Activated naive CD8-positive, alpha-beta T cell treated with anti-CD3 and anti-CD28 coated beads, Interleukin-2, amount 50 U/mL, for 16 hours (primary cell): Measurements from ENCODE around the gene TEX19.
"Not testable (repeated sequence)": the region's sequence is repeated elsewhere in the genome, so short reads cannot be mapped to it uniquely, and the experiment has no call there.

Source experiments
- DNase-seq: peaks from one replicate; pipeline ENCODE4 v3.0.0-alpha.2; 2020; ENCODE audit warnings: low read depth, low spot score

The TEX19 gene

DNA sequence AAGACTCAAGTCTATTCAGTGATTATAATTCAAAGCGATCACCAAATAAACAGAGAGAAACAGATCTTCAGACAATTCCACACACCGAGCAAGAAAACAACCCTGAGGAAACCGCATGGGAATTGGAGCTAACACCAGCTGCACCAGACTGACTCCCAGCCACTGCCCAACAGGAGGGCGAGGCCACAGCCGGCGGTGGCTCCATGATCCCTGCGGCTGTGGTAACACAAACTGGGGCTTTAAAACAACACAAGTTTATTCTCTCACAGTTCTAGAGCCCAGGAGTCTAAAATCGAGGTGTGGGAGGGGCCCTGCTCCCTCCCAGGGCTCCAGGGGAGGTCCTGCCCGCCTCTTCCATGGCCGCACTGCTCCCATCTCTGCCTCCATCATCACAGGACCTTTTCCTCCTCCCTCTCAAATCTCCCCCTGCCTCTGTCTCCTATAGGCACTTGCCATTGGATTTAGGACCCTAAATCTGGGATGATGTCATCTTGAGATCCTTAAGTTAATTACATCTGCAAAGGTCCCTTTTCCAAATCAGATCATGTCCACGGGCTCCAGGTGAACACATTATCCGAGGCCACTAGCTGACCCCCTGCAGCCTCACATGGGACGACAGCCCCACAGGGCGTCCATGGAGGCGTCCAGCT is 49.4 kb downstream of the TEX19 start:
- DNase-seq, result no peak

DNA sequence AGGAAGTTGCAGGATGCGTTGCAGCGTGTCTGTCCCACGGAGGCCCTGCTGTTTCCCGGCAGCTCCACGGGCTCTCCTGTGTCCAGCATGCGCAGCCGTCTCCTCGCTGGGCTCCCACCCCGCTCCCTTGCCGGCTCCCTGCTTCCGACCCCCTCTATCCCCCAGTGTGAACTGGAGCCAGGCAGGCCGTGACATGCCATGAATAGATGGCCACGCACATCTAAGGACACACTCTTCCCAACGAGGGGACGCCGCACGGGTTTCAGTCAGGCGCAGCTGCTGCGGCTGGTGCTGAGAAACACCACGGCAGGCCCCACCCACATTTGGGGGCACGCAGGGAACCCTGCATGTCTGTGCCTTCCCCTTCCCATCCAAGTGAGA is 49.9 kb downstream of the TEX19 start:
- no peak for DNase-seq

DNA sequence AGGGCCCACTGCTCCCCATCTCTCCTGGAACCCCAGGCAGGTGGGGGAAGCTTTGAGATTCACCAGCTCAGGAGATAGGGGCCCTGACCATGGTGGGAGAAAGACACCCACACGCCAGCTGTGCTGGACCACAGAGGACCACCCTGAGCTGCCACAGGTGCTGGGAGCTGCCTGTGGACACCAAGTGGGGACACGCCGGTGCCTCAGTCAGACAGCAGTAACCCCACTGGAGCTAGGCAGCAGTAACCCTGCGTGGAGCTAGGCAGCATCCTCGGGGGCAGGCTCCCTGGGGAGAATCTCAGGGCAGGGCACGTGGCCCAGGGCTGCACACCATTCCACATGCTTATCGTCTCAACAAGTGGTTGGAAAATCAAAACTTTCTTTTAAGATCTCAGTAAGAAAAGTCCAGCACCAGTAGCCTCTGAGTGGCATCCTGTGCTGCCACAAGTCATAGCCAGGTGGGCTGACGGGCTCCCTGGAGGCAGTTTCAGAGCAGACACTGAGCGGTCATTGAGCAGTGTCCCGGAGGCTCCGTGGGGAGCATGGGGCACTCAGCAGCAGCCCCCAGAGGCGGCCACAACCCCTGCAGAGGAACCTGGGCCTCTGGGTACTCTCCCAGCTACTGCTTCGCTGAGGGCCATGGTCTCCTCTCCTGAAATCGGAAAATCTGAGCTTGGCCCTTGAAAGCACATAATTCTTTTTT is 51.1 kb downstream of the TEX19 start:
- no peak for DNase-seq

DNA sequence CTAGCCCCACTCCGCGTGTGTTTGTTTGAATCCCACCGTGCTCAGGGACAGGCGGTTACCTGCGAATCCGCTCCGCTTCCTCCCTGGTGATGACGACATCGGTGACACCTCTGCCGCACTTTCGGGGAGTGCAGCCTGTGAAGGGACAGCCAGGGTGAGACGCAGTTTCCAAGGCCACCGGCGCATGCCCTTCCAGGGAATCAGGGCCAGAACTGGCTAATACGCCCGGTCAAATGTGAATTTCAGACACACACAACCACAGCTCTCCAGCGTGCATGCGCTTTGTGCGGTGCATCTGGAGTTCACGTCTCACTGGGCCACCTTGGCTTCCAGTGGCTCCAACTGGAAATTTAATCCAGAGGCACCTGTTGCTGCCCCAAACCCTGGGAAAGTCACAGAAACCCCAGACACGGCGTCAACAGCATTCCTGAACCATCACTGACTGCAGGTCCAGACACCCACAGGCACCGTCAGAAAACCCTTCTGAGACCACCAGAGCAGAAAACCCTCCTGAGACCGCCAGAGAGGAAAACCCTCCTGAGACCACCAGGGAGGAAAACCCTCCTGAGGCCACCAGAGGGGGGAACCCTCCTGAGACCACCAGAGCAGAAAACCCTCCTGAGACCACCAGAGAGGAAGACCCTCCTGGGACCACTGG is 52.5 kb downstream of the TEX19 start:
- DNase-seq, result no peak

DNA sequence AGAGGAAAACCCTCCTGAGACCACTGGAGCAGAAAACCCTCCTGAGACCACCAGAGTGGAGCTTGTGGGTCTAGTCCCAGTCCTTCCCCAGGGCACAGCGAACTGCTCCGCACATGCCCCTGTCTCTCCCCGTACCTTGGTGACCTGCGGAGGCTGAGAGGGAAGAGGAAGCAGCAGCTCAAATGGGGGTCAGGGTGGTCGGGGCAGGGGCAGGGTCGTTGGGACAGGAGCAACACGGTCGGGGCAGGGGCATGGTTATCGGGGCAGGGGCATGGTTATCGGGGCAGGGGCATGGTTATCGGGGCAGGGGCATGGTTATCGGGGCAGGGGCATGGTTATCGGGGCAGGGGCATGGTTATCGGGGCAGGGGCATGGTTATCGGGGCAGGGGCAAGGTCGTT is 53.0 kb downstream of the TEX19 start:
- not testable (repeated sequence) for DNase-seq

DNA sequence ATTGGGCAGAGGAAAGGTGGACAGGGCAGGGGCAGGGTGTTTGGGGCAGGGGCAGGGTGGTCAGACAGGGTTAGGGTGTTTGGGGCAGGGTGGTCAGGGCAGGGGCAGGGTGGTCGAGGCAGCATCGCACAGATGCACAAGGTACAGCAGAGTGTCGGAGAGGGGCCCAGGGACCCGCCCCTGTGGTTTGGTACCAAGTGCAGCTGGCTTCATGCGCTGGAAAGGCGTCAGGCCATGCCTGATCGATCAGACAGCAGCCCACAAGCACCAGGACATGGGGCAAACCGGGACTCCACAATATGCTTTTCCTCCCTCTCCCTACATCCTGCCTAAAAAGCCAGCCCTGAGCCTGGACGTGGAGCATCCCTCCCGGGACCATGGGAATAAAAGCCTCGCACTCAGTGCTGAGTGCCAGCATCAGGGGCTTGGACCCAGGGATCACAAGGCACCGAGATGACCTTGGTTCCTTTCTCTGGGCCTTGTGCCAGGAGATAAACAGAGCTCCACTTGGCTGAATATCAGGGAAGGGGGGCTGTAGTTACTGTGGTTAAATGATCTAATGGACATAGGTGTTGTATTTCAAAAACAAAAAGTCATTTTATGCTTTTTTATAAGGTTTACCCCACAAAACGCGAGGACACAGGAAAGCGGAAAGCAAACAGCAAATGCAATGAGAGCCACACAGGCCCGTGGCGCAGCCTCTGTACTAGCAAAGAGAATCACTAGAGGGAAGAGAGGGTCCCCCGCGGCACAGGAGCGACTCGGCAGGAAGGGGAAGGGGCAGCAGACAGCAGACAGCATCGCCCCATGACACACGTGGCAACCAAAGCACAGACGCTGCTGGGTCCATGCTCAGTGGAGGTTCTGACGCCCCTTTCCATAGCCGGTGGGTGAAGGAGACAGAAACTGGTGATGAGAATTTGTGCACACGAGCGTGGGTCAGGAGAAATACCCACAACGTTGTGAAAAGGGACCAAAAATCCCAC is 53.8 kb downstream of the TEX19 start:
- DNase-seq, result no peak
